Measurements from ENCODE around the gene TRANK1.
"Not testable (repeated sequence)": the region's sequence is repeated elsewhere in the genome, so short reads cannot be mapped to it uniquely, and the experiment has no call there.

The TRANK1 gene

DNA sequence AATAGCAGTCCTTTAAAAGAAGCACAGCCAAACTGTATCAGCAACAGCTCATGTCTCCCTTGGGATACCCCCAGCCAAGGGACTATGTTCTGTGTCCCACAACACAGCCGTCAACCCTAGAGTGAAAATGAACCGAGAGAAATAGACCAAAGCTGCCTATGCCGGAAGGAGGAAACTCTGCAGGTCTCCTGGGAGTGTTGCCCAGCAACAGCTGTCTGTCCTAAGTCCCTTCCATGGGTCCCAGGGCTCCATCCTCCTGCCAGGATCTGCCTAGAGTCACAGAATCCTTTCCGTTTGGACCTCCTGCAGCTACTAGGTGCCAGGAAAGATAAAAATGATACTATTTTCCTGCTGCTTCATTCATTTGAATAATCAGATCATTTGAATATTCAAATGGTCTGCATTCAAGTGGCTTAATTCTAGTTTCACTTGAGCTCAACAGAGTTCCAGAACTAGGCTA lies 53.1 kb downstream of the TRANK1 start:
- no peak overlapping the region for H3K27ac ChIP-seq (ENCODE audit: low read length)

GRCh38 chr3:36891097-36891496 lies 53.8 kb downstream of the TRANK1 start:
- not testable (repeated sequence) for H3K9ac ChIP-seq (ENCODE audit: low read length in 2 of 2); H3K4me3 ChIP-seq (ENCODE audit: low read length in 2 of 2); H3K27me3 ChIP-seq (ENCODE audit: control insufficient read depth in 1 of 2, insufficient read depth in 2 of 2, low read length in 2 of 2); H3K4me1 ChIP-seq (ENCODE audit: control insufficient read depth, insufficient read depth, low read length); H3K9me3 ChIP-seq (ENCODE audit: control insufficient read depth in 2 of 2, low read length in 2 of 2); H3K27ac ChIP-seq (ENCODE audit: low read length)
- peaks cover 16 to 19% of the 10 kb centered on the region in 2 donors for H3K36me3 ChIP-seq (ENCODE audit: control insufficient read depth in 2 of 2, insufficient read depth in 2 of 2, low read length in 2 of 2)

More for the DNA sequence above, 53.1 kb downstream of the TRANK1 start:
- Histone ChIP-seq H3K36me3 (ENCODE audit: control insufficient read depth in 2 of 2, insufficient read depth in 2 of 2, low read length in 2 of 2) (peaks cover 16 to 19% of the 10 kb centered on the region in 2 donors), H3K9me3 (ENCODE audit: control insufficient read depth in 2 of 2, low read length in 2 of 2) (no peaks in the 10 kb centered on the region), H3K27me3 (ENCODE audit: control insufficient read depth in 1 of 2, insufficient read depth in 2 of 2, low read length in 2 of 2) (no peaks in the 10 kb centered on the region), H3K4me3 (ENCODE audit: low read length in 2 of 2) (no peak overlapping the region), H3K4me1 (ENCODE audit: control insufficient read depth, insufficient read depth, low read length) (peaks cover 2% of the 10 kb centered on the region), H3K9ac (ENCODE audit: low read length in 2 of 2) (no peak overlapping the region)

GRCh38 chr3:36890261-36890660 lies 54.6 kb downstream of the TRANK1 start:
- Histone ChIP-seq H3K27me3 (ENCODE audit: control insufficient read depth in 1 of 2, insufficient read depth in 2 of 2, low read length in 2 of 2) (no peaks in the 10 kb centered on the region), H3K9me3 (ENCODE audit: control insufficient read depth in 2 of 2, low read length in 2 of 2) (no peaks in the 10 kb centered on the region), H3K4me3 (ENCODE audit: low read length in 2 of 2) (no peak overlapping the region), H3K4me1 (ENCODE audit: control insufficient read depth, insufficient read depth, low read length) (peaks cover 2% of the 10 kb centered on the region), H3K27ac (ENCODE audit: low read length) (no peak overlapping the region), H3K36me3 (ENCODE audit: control insufficient read depth in 2 of 2, insufficient read depth in 2 of 2, low read length in 2 of 2) (peaks cover 16 to 19% of the 10 kb centered on the region in 2 donors), H3K9ac (ENCODE audit: low read length in 2 of 2) (no peak overlapping the region)

GRCh38 chr3:36881735-36882134 lies 63.1 kb downstream of the TRANK1 start:
- Histone ChIP-seq H3K9ac (ENCODE audit: low read length in 2 of 2) (no peak overlapping the region), H3K36me3 (ENCODE audit: control insufficient read depth in 2 of 2, insufficient read depth in 2 of 2, low read length in 2 of 2) (no peaks in the 10 kb centered on the region)

DNA sequence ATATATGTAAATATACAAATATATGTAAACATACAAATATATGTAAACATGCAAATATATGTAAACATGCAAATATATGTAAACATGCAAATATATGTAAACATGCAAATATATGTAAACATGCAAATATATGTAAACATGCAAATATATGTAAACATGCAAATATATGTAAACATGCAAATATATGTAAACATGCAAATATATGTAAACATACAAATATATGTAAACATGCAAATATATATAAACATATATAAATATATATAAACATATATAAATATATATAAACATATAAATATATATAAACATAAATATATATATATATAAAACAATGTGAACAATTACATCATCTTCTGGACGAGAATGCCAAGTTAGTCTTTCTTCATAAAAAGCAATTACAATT lies 65.0 kb downstream of the TRANK1 start:
- H3K27me3 ChIP-seq (ENCODE audit: control insufficient read depth in 1 of 2, insufficient read depth in 2 of 2, low read length in 2 of 2); H3K36me3 ChIP-seq (ENCODE audit: control insufficient read depth in 2 of 2, insufficient read depth in 2 of 2, low read length in 2 of 2); H3K4me3 ChIP-seq (ENCODE audit: low read length in 2 of 2); H3K9me3 ChIP-seq (ENCODE audit: control insufficient read depth in 2 of 2, low read length in 2 of 2); H3K4me1 ChIP-seq (ENCODE audit: control insufficient read depth, insufficient read depth, low read length); H3K9ac ChIP-seq (ENCODE audit: low read length in 2 of 2); H3K27ac ChIP-seq (ENCODE audit: low read length): not testable (repeated sequence)

More at GRCh38 chr3:36881735-36882134, 63.1 kb downstream of the TRANK1 start:
- no peaks in the 10 kb centered on the region for H3K4me1 ChIP-seq (ENCODE audit: control insufficient read depth, insufficient read depth, low read length)
- H3K27ac ChIP-seq (ENCODE audit: low read length): no peak overlapping the region
- no peaks in the 10 kb centered on the region for H3K9me3 ChIP-seq (ENCODE audit: control insufficient read depth in 2 of 2, low read length in 2 of 2)
- H3K27me3 ChIP-seq (ENCODE audit: control insufficient read depth in 1 of 2, insufficient read depth in 2 of 2, low read length in 2 of 2): no peaks in the 10 kb centered on the region
- H3K4me3 ChIP-seq (ENCODE audit: low read length in 2 of 2): no peak overlapping the region

DNA sequence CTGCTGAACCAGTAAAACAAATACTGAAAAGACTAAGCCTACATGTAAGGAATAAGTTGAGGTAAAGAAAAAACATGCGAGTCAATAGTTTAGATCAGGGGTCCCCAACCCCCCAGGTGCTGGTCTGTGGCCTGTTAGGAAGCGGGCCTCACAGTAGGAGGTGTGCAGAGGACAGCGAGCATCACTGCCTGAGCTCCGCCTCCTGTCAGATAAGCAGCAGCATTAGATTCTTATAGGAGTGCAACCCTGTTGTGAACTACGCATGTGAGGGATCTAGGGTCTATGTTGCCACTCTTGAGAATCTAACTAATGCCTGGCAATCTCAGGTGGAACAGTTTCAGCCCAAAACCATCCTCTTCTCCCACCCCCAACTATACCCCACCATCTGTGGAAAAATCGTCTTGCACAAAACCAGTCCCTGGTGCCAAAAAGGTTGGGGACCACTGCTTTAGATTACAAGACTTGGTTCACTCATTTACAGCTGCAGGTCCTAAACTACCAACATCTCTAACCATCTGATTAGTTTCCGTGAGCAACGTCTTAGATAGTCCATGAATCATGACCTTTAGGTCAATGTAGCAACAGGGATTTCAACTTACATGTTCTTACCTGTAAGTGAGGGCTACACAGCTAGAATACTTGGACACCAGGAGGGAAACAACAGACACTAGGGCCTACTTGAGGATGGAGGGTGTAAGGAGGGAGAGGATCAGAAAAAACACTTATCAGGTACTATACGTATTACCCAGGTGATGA lies 66.7 kb downstream of the TRANK1 start:
- Histone ChIP-seq H3K27me3 (ENCODE audit: control insufficient read depth in 1 of 2, insufficient read depth in 2 of 2, low read length in 2 of 2) (no peaks in the 10 kb centered on the region), H3K4me3 (ENCODE audit: low read length in 2 of 2) (no peak overlapping the region), H3K9me3 (ENCODE audit: control insufficient read depth in 2 of 2, low read length in 2 of 2) (no peaks in the 10 kb centered on the region), H3K36me3 (ENCODE audit: control insufficient read depth in 2 of 2, insufficient read depth in 2 of 2, low read length in 2 of 2) (peaks cover 0 to under 1% of the 10 kb centered on the region in 2 donors), H3K27ac (ENCODE audit: low read length) (no peak overlapping the region), H3K9ac (ENCODE audit: low read length in 2 of 2) (no peak overlapping the region), H3K4me1 (ENCODE audit: control insufficient read depth, insufficient read depth, low read length) (no peaks in the 10 kb centered on the region)

DNA sequence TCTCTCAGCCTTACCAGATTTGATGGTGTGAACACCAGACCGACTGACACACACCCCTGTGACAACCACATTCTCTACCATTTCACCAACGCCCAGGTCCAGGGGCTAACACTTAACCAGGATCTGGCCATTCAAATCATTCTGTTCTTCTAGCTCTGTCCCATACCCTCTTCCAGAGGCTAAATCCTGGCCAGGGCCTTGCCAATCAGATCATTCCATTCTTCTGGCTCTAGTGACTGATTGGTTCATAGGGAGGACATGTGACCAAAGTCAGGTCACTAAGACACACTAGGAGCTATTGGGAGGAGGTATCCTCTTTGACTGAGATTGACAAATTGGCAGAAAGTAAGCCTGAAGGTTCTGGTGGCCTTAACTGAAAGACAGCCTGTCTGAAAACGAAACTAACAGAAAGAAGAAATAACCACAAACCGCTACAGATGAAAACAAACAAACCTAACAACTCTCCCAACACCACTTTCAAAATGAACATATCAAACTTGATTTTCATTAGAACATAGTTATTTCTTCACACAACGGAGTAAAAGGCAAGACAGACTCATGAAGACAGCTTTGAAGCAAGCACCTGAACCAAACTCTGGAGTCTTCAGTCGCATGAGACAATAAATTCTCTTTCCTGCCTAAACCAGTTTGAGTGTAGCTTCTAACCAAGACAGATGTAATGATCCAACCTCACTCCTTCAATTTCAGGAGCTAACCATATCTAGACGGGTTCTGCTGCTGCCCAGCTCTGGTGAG lies 68.5 kb downstream of the TRANK1 start:
- no peak overlapping the region for H3K27ac ChIP-seq (ENCODE audit: low read length)
- no peak overlapping the region for H3K9ac ChIP-seq (ENCODE audit: low read length in 2 of 2)
- H3K36me3 ChIP-seq (ENCODE audit: control insufficient read depth in 2 of 2, insufficient read depth in 2 of 2, low read length in 2 of 2): peaks cover 0 to 2% of the 10 kb centered on the region in 2 donors
- H3K27me3 ChIP-seq (ENCODE audit: control insufficient read depth in 1 of 2, insufficient read depth in 2 of 2, low read length in 2 of 2): no peaks in the 10 kb centered on the region
- no peaks in the 10 kb centered on the region for H3K4me1 ChIP-seq (ENCODE audit: control insufficient read depth, insufficient read depth, low read length)
- no peaks in the 10 kb centered on the region for H3K9me3 ChIP-seq (ENCODE audit: control insufficient read depth in 2 of 2, low read length in 2 of 2)
- H3K4me3 ChIP-seq (ENCODE audit: low read length in 2 of 2): no peak overlapping the region

- Histone ChIP-seq H3K36me3 (ENCODE audit: control insufficient read depth in 2 of 2, insufficient read depth in 2 of 2, low read length in 2 of 2) (peaks cover 0 to 2% of the 10 kb centered on the region in 2 donors), H3K27me3 (ENCODE audit: control insufficient read depth in 1 of 2, insufficient read depth in 2 of 2, low read length in 2 of 2) (no peaks in the 10 kb centered on the region), H3K9ac (ENCODE audit: low read length in 2 of 2) (no peak overlapping the region), H3K9me3 (ENCODE audit: control insufficient read depth in 2 of 2, low read length in 2 of 2) (no peaks in the 10 kb centered on the region), H3K4me3 (ENCODE audit: low read length in 2 of 2) (no peak overlapping the region), H3K27ac (ENCODE audit: low read length) (no peak overlapping the region), H3K4me1 (ENCODE audit: control insufficient read depth, insufficient read depth, low read length) (no peaks in the 10 kb centered on the region)
These were observed 69.5 kb downstream of the TRANK1 start for GRCh38 chr3:36875397-36875796.

- H3K9me3 ChIP-seq (ENCODE audit: control insufficient read depth in 2 of 2, low read length in 2 of 2): no peaks in the 10 kb centered on the region
- no peak overlapping the region for H3K4me3 ChIP-seq (ENCODE audit: low read length in 2 of 2)
- no peak overlapping the region for H3K27ac ChIP-seq (ENCODE audit: low read length)
- no peak overlapping the region for H3K9ac ChIP-seq (ENCODE audit: low read length in 2 of 2)
- H3K4me1 ChIP-seq (ENCODE audit: control insufficient read depth, insufficient read depth, low read length): no peaks in the 10 kb centered on the region
- H3K36me3 ChIP-seq (ENCODE audit: control insufficient read depth in 2 of 2, insufficient read depth in 2 of 2, low read length in 2 of 2): peaks cover 1 to 2% of the 10 kb centered on the region in 2 donors
- H3K27me3 ChIP-seq (ENCODE audit: control insufficient read depth in 1 of 2, insufficient read depth in 2 of 2, low read length in 2 of 2): no peaks in the 10 kb centered on the region
These were observed 70.4 kb downstream of the TRANK1 start for GRCh38 chr3:36874424-36874823.

- no peaks in the 10 kb centered on the region for H3K4me1 ChIP-seq (ENCODE audit: control insufficient read depth, insufficient read depth, low read length)
- no peak overlapping the region for H3K27ac ChIP-seq (ENCODE audit: low read length)
- no peaks in the 10 kb centered on the region for H3K27me3 ChIP-seq (ENCODE audit: control insufficient read depth in 1 of 2, insufficient read depth in 2 of 2, low read length in 2 of 2)
- H3K9ac ChIP-seq (ENCODE audit: low read length in 2 of 2): no peak overlapping the region
- peaks cover 2% of the 10 kb centered on the region in 2 donors for H3K36me3 ChIP-seq (ENCODE audit: control insufficient read depth in 2 of 2, insufficient read depth in 2 of 2, low read length in 2 of 2)
- H3K9me3 ChIP-seq (ENCODE audit: control insufficient read depth in 2 of 2, low read length in 2 of 2): no peaks in the 10 kb centered on the region
- no peak overlapping the region for H3K4me3 ChIP-seq (ENCODE audit: low read length in 2 of 2)
These were observed 73.3 kb downstream of the TRANK1 start for GRCh38 chr3:36871379-36872126.
